SHP77 treated with DMSO at 0.1 percent for 48 hours (cell line): ENCODE results near the gene KAT8.
"Not testable (repeated sequence)": the region's sequence is repeated elsewhere in the genome, so short reads cannot be mapped to it uniquely, and the experiment has no call there.

Source experiments
- DNase-seq: peaks from one replicate; lab custom pipeline; 2025; lab: John Stamatoyannopoulos, UW

Gene KAT8

GRCh38 chr16:31148896-31149295 is 31.4 kb downstream of the KAT8 start:
- DNase-seq = no peak

GRCh38 chr16:31149332-31149731 is 31.9 kb downstream of the KAT8 start:
- DNase-seq = no peak

- DNase-seq = no peak
These were observed 32.7 kb downstream of the KAT8 start, which contains the start of gene PRSS36 for GRCh38 chr16:31149894-31150890. Gene PRSS36, minus strand, starts transcription at chr16:31150066. Its CDS starts 31 bp downstream, at chr16:31150035.

GRCh38 chr16:31150976-31151375 is 33.5 kb downstream of the KAT8 start:
- DNase-seq = not testable (repeated sequence)

- no peak for DNase-seq
These were observed 39.7 kb downstream of the KAT8 start for GRCh38 chr16:31157136-31157535.

GRCh38 chr16:31167315-31167714 is 49.9 kb downstream of the KAT8 start:
- no peak for DNase-seq

GRCh38 chr16:31168848-31169247 is 51.4 kb downstream of the KAT8 start:
- DNase-seq = no peak

- not testable (repeated sequence) for DNase-seq
These were observed 52.6 kb downstream of the KAT8 start for GRCh38 chr16:31170048-31170447.

- DNase-seq = no peak
These were observed 59.7 kb downstream of the KAT8 start for GRCh38 chr16:31177136-31177535.

- DNase-seq = no peak
These were observed 61.8 kb downstream of the KAT8 start for GRCh38 chr16:31179219-31179746.

- peak; percentile 74 for DNase-seq
These were observed 62.4 kb downstream of the KAT8 start, which contains the start of gene FUS for GRCh38 chr16:31179747-31180459. Gene FUS, plus strand, starts transcription at chr16:31180139. Its CDS starts 76 bp downstream, at chr16:31180215.
